GM21367 (cell line): ENCODE data around the gene FCHSD2.

Experiments used
- ATAC-seq: cut with Tn5 transposase; IDR thresholded peaks from one replicate; pipeline ENCODE4 v1.9.1; 2021; ENCODE audit not compliant: unreplicated experiment

Gene FCHSD2

DNA sequence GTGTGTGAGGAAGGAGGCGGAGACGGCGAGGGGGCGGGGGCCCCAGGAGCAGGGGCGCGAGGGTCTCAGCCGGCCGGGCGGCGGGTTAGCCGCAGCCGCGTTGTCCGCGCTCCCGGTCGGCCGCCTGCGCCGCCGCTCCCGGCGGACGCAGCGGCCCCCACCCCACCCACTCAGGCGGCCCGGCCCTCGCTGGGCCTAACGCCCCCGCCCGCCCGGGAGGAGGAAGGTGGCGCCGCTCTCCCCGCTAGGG is at the start of gene FCHSD2:
Gene FCHSD2 (minus strand): TSS at position 191 of the 250 bp plus-strand sequence. CDS start 441 bp downstream, outside the sequence.
- ATAC-seq, result no peak

DNA sequence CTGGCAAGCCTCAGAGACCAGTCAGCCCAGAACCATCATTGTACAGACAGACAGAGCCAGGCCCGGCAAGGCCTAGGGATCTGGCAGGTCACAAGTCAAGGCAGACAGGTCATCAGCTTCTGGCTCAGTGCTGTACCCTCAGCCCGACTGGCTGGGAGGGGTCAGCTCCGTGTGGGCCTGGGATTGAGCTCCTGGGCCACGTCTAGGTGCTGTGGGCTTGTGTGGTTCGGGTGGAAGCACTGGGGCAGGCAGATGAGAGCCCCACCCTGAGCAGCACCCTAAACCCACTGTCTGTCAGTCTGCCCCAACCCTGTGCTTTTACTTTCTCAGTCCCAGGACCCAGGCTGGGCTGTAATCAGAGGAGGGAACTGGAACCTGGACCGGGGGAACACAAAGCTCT is 49.0 kb upstream of the FCHSD2 start:
- ATAC-seq, result no peak

DNA sequence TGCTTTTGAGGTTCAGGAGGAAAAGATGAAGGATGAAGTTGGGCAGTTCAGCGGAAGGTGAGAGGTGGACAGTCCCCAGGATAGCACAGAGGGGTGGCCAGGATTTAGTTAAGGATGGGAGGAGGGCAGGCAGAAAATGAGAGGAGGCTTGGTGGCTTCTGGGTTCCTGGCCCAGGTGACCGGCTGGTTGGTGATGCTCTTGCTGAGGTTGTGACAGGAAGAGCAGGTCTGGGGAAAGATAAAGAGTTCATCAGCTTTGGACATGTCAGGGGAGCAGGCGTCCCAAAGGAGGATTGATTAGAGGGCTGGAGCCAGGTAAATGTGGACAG is 48.4 kb upstream of the FCHSD2 start:
- ATAC-seq, result no peak

- ATAC-seq, result no peak
Observed at GRCh38 chr11:73189723-73190556, 47.8 kb upstream of the FCHSD2 start.

- ATAC-seq, result no peak
Observed at GRCh38 chr11:73189315-73189714, 47.2 kb upstream of the FCHSD2 start.

DNA sequence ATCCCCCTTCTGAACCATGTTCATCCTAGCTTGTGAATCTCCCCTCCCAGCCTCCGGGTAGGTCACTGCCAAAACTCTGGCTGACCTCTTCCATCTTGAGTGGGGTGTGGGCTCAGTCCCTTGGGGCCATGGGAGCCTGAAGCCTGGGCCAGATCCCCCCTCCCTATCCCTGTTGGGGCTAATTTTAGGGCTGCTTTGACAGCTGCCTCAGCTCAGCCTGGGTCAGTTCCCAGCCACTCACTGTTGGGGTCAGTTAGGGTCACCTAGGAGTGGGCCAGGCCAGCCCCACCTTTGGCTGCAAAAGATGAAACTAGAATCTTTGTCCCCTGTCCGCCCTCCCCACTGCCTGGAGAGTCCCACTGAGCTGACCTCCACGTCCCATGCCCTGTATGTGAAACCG is 46.2 kb upstream of the FCHSD2 start:
- ATAC-seq, result no peak

DNA sequence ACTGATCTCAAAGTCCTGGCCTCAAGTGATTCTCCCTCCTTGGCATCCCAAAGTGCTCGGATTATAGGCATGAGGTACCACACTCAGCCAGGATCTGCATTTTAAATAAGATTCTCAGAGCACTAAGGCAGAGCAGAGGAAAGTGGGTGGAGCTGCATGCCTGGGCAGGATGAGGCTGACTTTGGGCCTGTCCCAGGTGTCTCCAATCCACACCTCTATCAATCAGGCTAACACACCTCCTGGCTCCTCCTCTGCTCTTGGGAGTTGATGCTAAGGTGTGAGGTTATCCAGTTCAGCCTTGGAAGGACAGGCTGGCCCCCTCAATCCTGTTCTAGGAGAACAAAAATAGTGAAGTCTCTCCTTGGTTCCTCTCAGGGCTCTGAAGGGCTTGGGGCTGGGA is 45.7 kb upstream of the FCHSD2 start:
- ATAC-seq, result no peak

GRCh38 chr11:73186886-73187285 is 44.8 kb upstream of the FCHSD2 start:
- no peak for ATAC-seq

DNA sequence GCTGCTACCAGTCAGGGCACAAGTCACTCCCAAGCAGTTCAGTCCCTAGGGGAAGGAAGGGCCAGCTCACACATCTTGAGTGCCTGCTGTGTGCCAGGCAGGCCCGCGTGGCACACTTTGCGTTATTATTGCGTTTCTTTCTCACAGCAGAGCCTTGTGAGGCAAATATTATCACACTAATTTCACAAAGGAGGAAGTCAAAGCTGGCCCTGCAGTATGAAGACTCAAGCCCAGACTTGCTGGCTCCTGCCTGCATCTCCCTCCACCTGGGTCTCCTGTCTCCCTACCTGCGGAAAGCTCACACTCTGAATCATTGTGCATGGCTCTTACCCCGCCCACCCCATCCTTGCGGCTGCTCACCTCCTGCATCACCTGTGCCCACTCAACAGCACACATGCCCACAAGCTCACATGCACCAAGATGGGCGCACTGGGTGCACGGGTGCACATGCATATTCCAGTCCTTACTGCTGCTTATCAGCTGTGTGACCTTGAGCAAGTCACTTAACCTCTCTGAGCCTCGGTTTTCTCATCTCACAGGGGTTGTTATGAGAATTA is 44.3 kb upstream of the FCHSD2 start:
- no peak for ATAC-seq

DNA sequence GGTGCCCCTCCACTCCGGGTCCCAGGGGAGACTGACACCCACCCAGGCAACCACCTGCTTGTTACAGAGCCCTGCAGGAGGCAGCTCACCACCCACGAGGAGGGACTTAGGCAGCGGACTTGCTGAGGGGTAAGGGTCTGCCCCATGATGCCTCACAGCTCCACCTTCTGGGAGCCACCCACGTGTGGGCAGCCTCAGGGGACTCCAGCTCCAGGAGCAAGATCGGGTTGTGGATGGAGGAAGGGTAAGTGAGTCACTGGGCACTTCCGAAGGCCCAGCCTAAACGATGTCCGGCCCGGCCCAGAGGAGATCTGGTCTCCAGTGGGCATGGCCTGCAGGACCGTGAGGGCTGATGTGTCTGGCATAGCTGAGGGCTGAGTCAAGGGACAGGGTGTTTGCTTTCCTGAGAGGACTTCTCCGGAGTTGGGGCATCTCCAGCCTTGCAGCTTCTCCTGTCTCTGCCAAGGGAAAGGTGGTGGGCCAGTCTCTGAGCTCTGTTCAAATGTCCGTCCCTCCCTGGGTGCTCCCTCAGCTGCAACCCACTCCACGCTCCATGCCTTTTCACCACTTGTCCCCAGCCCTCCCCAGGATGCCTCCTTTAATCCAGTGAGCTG is 43.7 kb upstream of the FCHSD2 start:
- no peak for ATAC-seq

DNA sequence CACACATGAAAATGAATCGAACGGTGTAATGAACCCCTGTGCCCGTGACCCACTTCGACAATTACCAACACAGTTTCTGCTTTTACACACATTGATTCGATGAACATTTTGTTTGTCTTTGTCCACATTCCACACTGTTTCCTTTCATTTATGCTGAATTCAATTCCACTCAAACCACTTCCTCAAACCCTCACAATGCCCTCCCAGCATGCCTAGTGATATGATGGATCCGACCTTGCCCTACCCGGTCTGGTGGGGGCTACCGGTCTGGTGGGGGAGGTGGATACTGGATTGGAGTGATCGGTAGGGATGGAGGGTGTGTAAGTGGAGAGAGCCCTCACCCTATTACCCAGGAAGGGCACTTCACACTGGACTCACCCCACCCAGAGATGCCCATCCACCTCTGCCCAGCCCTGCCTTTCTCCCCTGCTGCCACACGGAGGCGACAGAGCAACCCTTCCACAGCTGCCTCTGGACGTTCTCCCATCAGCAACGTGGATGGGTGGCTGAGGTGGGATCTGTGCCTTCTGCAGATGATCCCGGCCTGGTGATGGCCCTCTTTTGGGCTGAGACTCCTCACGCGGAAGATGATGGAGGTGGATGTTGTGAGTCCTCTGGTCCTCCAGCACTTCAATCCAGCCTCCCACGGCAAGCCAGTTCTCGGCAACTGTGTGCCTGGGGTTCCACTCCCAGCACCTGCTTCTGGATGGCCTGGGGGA is 43.0 kb upstream of the FCHSD2 start:
- ATAC-seq, result no peak

DNA sequence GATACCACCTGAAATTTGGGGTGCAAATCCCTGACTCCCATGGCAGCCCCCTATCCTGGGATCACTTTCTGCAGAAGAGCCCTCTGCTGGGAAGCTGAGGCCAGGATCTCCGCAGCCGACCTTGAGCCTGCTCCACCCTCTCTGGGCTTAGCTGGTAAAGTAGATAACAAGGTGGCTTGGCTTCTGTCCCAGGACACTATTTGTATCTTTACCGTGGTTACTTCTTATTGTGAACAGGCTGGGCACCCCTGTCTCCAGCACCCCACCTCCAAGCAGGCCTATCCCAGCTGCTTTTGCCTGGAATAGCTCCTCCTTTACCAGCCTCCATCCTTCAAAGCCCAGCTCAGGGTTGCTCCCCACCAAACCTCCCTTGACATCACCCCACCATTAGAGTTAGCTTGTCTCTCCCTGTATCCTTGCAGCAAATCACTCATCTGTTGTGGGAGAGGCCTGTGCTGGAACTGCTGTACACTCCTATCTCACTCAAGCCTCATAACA is 40.8 kb upstream of the FCHSD2 start:
- no peak for ATAC-seq

- no peak for ATAC-seq
Observed at GRCh38 chr11:73178681-73179080, 36.6 kb upstream of the FCHSD2 start.

- no peak for ATAC-seq
Observed at GRCh38 chr11:73177778-73178539, 35.8 kb upstream of the FCHSD2 start.

- no peak for ATAC-seq
Observed at GRCh38 chr11:73177380-73177777, 35.3 kb upstream of the FCHSD2 start.

DNA sequence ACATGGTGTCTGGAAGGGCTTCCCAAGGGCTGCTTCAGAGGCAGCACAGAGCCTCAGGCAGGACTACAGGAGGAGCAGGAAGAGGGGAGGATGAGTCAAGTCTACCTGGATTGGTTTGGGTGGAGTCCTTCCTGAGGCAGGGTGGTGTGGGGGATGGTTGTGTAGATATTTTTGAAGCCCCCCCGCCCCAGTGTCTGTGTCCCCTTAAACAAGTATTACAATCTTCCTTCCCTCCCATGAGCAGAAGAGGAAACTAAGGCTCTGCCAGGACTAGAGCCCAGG is 34.7 kb upstream of the FCHSD2 start:
- no peak for ATAC-seq

DNA sequence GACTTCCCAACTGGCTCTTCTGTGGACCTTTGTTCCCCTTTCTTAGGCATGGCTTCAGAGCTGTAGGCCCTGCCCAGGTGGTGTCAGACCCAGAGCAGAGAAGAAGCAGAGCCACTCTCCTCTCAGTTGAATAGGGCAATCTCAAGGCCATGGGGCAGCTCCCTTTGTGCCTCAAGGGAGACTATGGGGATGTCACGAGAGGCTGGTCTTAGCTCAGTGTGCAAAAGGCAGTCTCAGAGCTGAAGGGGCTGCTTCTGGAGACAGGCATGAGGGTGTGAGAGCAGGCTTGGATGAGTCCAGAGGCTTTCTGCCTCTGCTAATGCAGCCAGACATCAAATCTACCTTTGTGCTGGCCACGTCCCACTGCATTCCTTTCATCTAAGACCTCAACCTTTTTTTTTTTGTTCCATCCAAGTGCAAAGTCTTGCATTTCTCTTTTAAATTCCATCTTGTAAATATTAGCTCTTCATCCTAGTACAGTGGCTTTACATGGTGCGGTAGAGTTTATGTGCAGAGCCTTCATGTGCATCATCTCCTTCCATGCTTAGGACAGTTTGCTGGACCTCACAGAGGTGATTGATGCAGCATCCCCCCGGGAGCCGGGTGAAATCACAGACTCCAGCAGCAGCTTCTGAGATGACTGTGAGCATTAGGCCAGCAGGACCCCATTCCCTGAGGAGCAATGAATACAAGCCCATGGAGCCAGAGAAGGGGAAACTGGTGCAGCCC is 34.2 kb upstream of the FCHSD2 start:
- no peak for ATAC-seq

DNA sequence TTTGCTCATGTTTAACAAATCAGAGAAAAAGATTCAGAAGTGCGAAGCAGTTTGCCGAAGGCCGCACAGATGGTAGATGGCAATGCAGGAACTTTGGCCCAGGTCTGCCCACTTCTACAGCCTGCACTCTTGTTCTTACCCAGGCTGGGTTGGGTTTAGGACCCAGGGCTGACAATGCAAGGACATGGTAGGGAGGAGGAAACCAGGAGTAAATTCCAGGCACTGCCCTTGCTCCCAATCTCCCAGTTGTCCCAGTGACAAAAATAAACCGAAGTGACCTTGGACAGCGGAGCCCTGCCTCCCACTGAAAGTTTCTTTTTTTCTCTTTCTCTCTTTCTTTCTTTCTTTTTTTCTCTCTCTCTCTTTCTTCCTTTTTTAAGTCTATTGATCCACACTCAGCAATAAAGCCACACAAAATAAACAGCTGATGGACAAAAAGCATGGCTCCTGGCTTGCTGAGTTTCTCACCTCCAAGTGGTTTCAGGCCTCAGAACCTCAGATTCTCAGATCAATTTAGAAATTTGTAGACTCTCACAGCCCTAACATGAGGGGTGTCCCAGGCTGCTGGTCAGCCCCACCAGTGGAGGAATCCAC is 33.5 kb upstream of the FCHSD2 start:
- ATAC-seq, result no peak

GRCh38 chr11:73174495-73174791 is 32.3 kb upstream of the FCHSD2 start:
- ATAC-seq, result no peak

DNA sequence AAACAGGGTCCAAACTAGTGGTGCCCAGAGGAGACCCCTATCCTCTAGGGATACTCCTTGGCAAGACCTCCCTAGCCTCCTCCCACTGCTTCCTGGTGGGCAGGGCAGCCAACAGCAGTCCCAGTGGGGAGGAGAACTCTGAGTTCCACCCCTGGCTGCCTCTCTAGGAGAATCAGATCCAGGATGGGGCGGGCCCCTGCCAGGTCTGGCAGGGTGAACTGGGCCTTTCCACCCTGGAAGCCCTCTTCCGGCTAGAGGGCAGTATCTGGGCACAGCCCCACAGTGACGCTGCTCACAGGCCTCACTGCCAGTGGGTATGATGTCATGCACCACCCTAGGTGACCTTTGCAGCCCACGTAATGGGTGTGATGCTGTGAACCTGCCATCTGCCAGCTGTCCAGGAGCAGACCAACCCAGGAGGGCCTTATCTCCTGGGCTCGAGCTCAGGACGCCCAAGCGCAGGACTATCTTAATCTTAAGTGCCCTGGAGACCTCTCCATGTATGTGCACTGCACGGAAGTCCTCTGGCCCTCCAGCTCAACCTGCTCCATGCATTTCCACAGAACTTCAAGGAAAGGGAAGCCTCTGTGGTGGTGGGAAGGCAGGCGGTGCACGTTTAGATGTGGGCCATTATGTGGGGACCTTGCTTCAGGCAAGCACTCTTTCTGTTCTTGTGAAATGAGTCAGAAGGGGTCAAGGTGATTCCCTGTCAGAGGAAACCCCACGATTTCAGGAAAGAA is 31.8 kb upstream of the FCHSD2 start:
- ATAC-seq, result no peak
